MCF 10A (cell line): Measurements from ENCODE around the gene PLEKHA5. TPM values are rescaled to one million over a fixed set of nuclear protein-coding genes. Genes with fewer than 3 reads are reported as not detected.

Source experiments
- BruUV-seq: library from RNA; stranded (reverse); fragments of 400-500 nt; replicated peaks from 2 replicates; lab custom pipeline; 2021; lab: Mats Ljungman, UMichigan
- CTCF ChIA-PET: fragments of 300-600 bp; sonication (Branson Sonifier 250); formaldehyde crosslinking; extraction: SDS; loops from one replicate; lab custom pipeline; 2021; ENCODE audit warnings: antibody characterized with exemption, inconsistent platforms; lab: Yijun Ruan, JAX
- POLR2A ChIA-PET: fragments of 300-600, 350-650 bp; sonication (Branson Sonifier 250); formaldehyde crosslinking; extraction: SDS; loops from one replicate; lab custom pipeline; 2020; ENCODE audit warnings: antibody characterized with exemption, inconsistent platforms; lab: Yijun Ruan, JAX
- DNase-seq: peaks from one replicate; pipeline ENCODE4 v3.0.0-alpha.2; 2018; ENCODE audit not compliant: unreplicated experiment
- H3K27ac Mint-ChIP-seq: one replicate; pipeline ENCODE4 v1.8.0; 2022; ENCODE audit warnings: mild to moderate bottlenecking, low read depth, mixed read lengths; ENCODE audit not compliant: unreplicated experiment
- H3K27me3 Mint-ChIP-seq: one replicate; pipeline ENCODE4 v1.8.0; 2022; ENCODE audit warnings: mixed read lengths; ENCODE audit not compliant: insufficient read depth, unreplicated experiment
- H3K36me3 Mint-ChIP-seq: one replicate; pipeline ENCODE4 v1.8.0; 2022; ENCODE audit warnings: mild to moderate bottlenecking, moderate library complexity, mixed read lengths; ENCODE audit not compliant: insufficient read depth, unreplicated experiment
- H3K4me1 Mint-ChIP-seq: one replicate; pipeline ENCODE4 v1.8.0; 2022; ENCODE audit warnings: mixed read lengths; ENCODE audit not compliant: insufficient read depth, unreplicated experiment
- H3K4me3 Mint-ChIP-seq: one replicate; pipeline ENCODE4 v1.8.0; 2022; ENCODE audit warnings: mild to moderate bottlenecking, moderate library complexity, mixed read lengths; ENCODE audit not compliant: unreplicated experiment
- H3K9me3 Mint-ChIP-seq: one replicate; pipeline ENCODE4 v1.8.0; 2022; ENCODE audit warnings: mixed read lengths; ENCODE audit not compliant: unreplicated experiment
- intact Hi-C: fragments of 100-400 bp; cut with micrococcal nuclease; formaldehyde crosslinking; loops from 2 replicates; pipeline ENCODE4 v1.14.1; 2022
- total RNA-seq: library from RNA; stranded (reverse); gene quantifications from 2 replicates; pipeline ENCODE4 v1.2.3, GENCODE V29; 2022
- TF ChIP-seq, protein P1 (sequence below): fragments of 200-600 bp; IDR thresholded peaks from one replicate; pipeline ENCODE4 v1.8.0; 2022; ENCODE audit warnings: antibody characterized with exemption, mild to moderate bottlenecking; ENCODE audit not compliant: unreplicated experiment

Gene PLEKHA5
- total RNA-seq, 1 experiment from 2014 or later: 25.2 TPM

DNA sequence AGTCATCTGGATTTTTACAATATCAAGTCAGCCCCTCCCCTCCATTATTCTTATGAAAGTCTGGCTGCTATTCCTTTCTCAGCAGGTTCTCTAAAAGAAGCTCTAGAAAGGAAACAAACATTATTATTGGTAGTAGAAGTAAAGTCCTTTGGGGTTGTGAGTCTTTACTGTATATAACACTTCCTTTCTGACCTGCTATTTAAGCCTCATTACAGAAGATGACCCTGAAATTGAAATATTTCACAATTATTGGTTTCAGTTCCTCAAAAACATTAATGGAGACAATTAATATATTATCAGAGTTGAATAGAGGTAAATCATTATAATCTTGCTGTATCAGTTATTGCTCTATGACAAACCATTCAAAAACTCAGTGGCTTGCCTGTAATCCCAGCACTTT lies 19.3 kb downstream of the PLEKHA5 start:
- BruUV-seq: no TSS peak
- TF ChIP-seq, protein P1, sequence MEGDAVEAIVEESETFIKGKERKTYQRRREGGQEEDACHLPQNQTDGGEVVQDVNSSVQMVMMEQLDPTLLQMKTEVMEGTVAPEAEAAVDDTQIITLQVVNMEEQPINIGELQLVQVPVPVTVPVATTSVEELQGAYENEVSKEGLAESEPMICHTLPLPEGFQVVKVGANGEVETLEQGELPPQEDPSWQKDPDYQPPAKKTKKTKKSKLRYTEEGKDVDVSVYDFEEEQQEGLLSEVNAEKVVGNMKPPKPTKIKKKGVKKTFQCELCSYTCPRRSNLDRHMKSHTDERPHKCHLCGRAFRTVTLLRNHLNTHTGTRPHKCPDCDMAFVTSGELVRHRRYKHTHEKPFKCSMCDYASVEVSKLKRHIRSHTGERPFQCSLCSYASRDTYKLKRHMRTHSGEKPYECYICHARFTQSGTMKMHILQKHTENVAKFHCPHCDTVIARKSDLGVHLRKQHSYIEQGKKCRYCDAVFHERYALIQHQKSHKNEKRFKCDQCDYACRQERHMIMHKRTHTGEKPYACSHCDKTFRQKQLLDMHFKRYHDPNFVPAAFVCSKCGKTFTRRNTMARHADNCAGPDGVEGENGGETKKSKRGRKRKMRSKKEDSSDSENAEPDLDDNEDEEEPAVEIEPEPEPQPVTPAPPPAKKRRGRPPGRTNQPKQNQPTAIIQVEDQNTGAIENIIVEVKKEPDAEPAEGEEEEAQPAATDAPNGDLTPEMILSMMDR: no peak
- Mint-ChIP-seq H3K4me3 (no peak overlapping the region), H3K36me3 (peaks cover 41% of the 10 kb centered on the region), H3K4me1 (peaks cover 10% of the 10 kb centered on the region), H3K27ac (no peak overlapping the region), H3K9me3 (peaks cover 5% of the 10 kb centered on the region), H3K27me3 (no peaks in the 10 kb centered on the region)
- CTCF ChIA-PET: no interaction called here
- POLR2A ChIA-PET: interaction anchor here (1.3 kb wide), 1 partner anchor 18 kb away, joined by 3 read pairs; no protein-coding TSS in a partner anchor
- no peak for DNase-seq
- intact Hi-C loops: no loop called here

DNA sequence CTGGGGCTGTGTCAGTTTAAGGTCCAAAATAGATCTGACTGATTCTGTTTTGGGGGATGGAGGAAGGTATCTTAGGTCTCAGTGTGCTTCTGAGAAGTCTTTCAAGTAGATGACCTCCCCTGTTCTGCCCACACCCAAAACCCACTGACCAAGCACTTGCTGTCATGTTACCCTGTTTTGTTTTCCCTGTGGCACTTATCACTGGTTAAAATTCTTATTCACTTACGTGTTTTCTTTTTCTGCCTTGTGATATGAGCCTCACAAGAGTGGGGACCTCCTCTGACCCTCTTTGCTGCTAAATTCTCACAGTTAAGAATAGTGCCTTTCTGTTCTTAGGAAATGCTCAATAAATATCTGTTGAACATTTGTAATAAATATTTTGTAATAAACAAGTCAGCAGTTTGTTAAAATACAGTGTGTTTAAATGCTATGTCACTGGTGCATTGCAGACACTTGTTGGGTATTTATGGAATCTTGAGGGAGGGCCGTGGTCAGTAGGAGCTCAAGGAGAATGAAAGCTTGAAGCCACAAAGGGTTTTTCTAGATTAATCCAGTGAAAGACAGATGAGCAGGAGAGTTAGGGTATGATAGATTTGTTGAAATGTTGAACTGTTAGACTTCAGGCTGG lies 20.9 kb downstream of the PLEKHA5 start:
- H3K36me3 Mint-ChIP-seq: peaks cover 39% of the 10 kb centered on the region
- no TSS peak for BruUV-seq
- ChIA-PET CTCF (interaction anchor here (0.8 kb wide), 1 partner anchor 34 kb away, joined by 4 read pairs; no protein-coding TSS in a partner anchor), POLR2A (interaction anchor here (1.8 kb wide), 1 partner anchor 17 kb away, joined by 4 read pairs; no protein-coding TSS in a partner anchor)
- intact Hi-C loops: no loop called here
- TF ChIP-seq, protein P1: no peak
- peaks cover 5% of the 10 kb centered on the region for H3K9me3 Mint-ChIP-seq
- peaks cover 10% of the 10 kb centered on the region for H3K4me1 Mint-ChIP-seq
- H3K27ac Mint-ChIP-seq: no peak overlapping the region
- H3K27me3 Mint-ChIP-seq: no peaks in the 10 kb centered on the region
- no peak for DNase-seq
- H3K4me3 Mint-ChIP-seq: no peak overlapping the region

DNA sequence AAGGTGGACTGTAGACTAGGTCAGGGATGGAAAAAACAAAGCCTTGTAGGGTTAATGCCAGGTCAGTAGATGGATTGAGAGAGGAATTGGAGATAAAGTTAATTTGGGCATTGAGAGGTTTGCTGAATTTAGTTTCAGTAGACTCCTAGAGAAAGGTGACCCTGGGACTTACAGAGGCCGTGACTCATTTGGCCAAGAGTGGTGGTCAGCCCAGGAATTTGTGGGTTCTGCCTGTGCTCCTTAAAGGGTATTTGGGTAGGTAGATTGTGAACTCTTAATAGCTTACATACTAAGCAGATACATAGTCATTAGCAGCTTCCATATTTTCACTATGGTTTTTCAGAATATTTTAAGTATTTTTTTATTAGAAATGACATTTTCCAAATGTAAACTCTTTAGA lies 21.8 kb downstream of the PLEKHA5 start:
- TF ChIP-seq, protein P1: no peak
- Mint-ChIP-seq H3K27me3 (no peaks in the 10 kb centered on the region), H3K4me1 (peaks cover 10% of the 10 kb centered on the region)

DNA sequence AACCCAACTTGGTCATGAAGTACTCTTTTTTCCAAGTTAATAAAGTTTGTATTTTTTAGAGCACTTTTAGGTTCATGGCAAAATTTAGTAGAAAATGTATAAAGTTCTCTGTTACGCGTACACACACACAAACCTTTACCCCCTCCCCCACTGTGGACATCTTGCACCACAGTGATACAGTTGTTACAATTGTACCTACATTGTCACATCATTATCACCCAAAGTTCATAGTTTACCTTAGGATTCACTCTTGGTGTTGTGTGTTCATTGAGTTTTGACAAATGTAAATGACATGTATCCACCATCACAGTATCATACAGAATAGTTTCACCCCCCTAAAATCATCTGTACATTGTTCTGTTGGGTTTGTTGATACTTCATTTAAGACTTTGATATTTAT lies 23.9 kb downstream of the PLEKHA5 start:
- ChIA-PET CTCF (no interaction called here), POLR2A (no interaction called here)
- Mint-ChIP-seq H3K4me3 (no peak overlapping the region), H3K9me3 (peaks cover 5% of the 10 kb centered on the region), H3K27me3 (no peaks in the 10 kb centered on the region), H3K36me3 (peaks cover 30% of the 10 kb centered on the region), H3K4me1 (peaks cover 10% of the 10 kb centered on the region), H3K27ac (no peak overlapping the region)
- no peak for DNase-seq
- TF ChIP-seq, protein P1: no peak
- no TSS peak for BruUV-seq
- intact Hi-C loops: no loop called here

More for the DNA sequence above, 21.8 kb downstream of the PLEKHA5 start:
- ChIA-PET POLR2A (interaction anchor here (1.1 to 1.8 kb wide), 2 partner anchors 18 to 20 kb away, joined by 4 read pairs; no protein-coding TSS in a partner anchor), CTCF (interaction anchor here (0.6 to 0.8 kb wide), 2 partner anchors 33 to 246 kb away, joined by 4 read pairs; no protein-coding TSS in a partner anchor)
- BruUV-seq: no TSS peak
- intact Hi-C loops: no loop called here
- H3K9me3 Mint-ChIP-seq: peaks cover 5% of the 10 kb centered on the region
- DNase-seq: no peak
- H3K4me3 Mint-ChIP-seq: no peak overlapping the region
- H3K36me3 Mint-ChIP-seq: peaks cover 39% of the 10 kb centered on the region
- H3K27ac Mint-ChIP-seq: no peak overlapping the region
